Measurements from ENCODE around the gene GALNT4.

Gene GALNT4

DNA sequence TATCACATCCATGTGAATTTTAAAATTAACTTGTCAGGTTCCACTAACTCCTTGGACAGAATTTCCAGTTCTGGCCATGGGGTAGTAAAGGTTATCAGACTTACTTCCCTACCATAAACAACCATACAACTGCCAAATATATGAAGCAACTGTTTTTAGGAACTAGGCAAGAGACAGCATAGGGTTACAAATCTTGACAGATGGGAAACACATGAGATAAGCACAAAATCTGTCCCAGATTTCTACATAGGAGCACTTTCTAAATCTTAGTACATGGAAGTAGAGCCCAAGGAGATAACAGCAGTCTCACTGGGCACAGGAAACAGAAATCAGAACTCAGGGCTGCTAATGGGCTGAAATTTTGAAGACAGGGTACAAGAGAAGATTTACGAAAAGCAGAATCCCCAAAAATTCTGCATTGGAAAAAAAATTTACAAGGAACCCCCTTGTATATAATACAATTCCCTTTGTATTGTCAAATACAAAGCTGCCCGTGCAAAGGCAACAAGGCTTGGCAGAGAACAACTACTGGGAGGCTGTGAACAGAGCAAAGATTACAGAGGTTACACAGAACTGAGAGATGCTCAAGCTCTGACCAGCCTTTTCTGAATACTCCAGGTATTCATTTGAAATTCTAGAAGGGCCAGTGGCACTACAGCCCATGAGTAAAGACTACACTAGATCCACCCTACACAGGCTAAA is 43.2 kb downstream of the GALNT4 start:
- no peak overlapping the region for H3K4me3 ChIP-seq (ENCODE audit: low read depth, low read length)
- TF ChIP-seq, protein P1, sequence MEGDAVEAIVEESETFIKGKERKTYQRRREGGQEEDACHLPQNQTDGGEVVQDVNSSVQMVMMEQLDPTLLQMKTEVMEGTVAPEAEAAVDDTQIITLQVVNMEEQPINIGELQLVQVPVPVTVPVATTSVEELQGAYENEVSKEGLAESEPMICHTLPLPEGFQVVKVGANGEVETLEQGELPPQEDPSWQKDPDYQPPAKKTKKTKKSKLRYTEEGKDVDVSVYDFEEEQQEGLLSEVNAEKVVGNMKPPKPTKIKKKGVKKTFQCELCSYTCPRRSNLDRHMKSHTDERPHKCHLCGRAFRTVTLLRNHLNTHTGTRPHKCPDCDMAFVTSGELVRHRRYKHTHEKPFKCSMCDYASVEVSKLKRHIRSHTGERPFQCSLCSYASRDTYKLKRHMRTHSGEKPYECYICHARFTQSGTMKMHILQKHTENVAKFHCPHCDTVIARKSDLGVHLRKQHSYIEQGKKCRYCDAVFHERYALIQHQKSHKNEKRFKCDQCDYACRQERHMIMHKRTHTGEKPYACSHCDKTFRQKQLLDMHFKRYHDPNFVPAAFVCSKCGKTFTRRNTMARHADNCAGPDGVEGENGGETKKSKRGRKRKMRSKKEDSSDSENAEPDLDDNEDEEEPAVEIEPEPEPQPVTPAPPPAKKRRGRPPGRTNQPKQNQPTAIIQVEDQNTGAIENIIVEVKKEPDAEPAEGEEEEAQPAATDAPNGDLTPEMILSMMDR (IDR thresholded peaks at IDR 0.05; ENCODE audit: low read depth, low read length) = no peak

GRCh38 chr12:89479982-89480381 is 44.6 kb downstream of the GALNT4 start:
- TF ChIP-seq, protein P1 (IDR thresholded peaks at IDR 0.05; ENCODE audit: low read depth, low read length) = no peak
- no peak overlapping the region for H3K4me3 ChIP-seq (ENCODE audit: low read depth, low read length)

DNA sequence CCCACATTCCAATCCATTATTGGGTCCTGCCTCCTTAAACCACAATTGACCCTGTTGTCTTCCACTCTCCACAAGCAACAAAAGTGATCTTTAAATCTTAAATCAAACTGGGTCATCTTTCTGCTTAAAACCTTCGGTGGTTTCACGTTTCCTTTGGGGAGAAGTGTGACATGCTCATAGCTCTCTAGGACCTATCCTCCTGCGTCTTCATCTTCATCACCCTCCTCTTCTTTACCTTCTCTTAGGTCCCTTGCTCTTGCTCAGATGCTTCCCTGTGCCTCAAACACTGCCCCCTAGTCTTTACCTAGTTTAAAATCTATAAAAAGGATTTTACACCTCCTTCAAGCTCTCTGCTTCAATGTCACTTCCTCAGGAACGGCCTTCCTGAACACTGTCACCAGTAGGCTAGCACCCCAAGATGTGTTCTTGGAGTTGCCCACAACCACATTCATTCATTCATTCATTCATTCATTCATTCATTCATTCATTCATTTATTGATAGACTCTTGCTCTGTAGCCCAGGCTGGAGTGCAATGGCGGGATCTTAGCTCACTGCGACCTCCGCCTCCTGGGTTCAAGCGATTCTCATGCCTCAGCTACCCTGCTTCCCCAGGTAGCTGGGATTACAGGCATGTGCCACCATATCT is 46.8 kb downstream of the GALNT4 start:
- TF ChIP-seq, protein P1 (IDR thresholded peaks at IDR 0.05; ENCODE audit: low read depth, low read length) = no peak
- H3K4me3 ChIP-seq (ENCODE audit: low read depth, low read length) = no peak overlapping the region

- H3K4me3 ChIP-seq (ENCODE audit: low read depth, low read length) = no peak overlapping the region
- TF ChIP-seq, protein P1 (IDR thresholded peaks at IDR 0.05; ENCODE audit: low read depth, low read length) = no peak
Measured at GRCh38 chr12:89476904-89477595, 47.5 kb downstream of the GALNT4 start.

- TF ChIP-seq, protein P1 (IDR thresholded peaks at IDR 0.05; ENCODE audit: low read depth, low read length) = no peak
- H3K4me3 ChIP-seq (ENCODE audit: low read depth, low read length) = no peak overlapping the region
Measured at GRCh38 chr12:89476232-89476631, 48.4 kb downstream of the GALNT4 start.

DNA sequence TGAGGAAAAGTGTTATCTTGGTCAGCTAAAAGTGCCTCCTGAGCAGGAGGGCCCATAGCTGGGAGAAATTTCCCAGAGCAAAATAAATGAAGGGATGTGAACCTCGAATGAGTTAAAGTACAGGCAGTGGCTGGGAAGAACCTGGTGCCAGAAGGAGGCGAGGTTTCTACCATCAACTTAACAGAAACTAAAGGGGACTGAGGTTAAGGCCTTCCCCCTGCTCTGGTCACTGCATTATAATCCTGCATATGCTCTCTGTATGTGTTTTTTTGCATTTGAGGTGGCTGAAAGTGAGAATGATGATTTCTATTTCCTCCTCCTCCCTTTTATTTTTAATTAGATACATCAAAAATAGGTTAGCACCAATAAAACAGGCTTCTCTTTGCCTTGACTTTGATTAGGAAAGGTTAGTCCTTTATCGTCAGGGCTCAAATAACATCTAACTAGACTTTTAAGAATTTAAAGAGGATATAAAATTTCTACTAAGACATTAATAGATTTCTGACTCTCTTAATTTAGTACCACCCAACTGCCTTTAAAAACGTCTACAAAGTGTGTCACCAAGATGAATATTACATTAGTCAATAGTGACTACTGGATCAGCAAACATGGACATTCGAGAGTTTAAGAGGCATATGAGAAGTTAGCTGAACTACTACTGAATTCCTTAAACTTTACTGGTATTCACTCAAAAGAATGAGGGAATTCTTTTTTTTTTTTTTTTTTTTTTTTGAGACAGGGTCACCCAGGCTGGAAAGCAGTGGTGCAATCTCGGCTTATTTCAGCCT is 49.2 kb downstream of the GALNT4 start:
- H3K4me3 ChIP-seq (ENCODE audit: low read depth, low read length) = no peak overlapping the region
- TF ChIP-seq, protein P1 (IDR thresholded peaks at IDR 0.05; ENCODE audit: low read depth, low read length) = no peak
